Left cardiac atrium (tissue), 4 donors: ENCODE data around the gene TM7SF3. TPM values are rescaled to one million over a fixed set of nuclear protein-coding genes. Genes with fewer than 3 reads are reported as not detected.
A peak's percentile ranks its signal among the peaks of the same experiment; 100 is the strongest.

Experiments
- ATAC-seq, 2 donors: fragments of 200-7000 bp; cut with Tn5 transposase; one replicate each; pipeline ENCODE4 v1.9.1; 2020; ENCODE audit warnings: mild to moderate bottlenecking in 2 of 2, moderate library complexity in 2 of 2
- DNase-seq: peaks from one replicate; pipeline ENCODE4 v3.0.0-alpha.2; 2020
- intact Hi-C, 2 donors: fragments of 100-400 bp; cut with DNase I; formaldehyde crosslinking; loops; one replicate each; pipeline versions ENCODE4 v1.14.1 to v1.15.1; 2022 to 2023
- total RNA-seq, 2 donors: library from RNA; stranded (reverse); fragmentation: NEBNext Ultra II Directional; extraction: Animal tissue kit (Norgen Biotek cat#: 25700); gene quantifications; one replicate each; pipeline ENCODE4 v1.2.1, GENCODE V29; 2021
- donor health status: DM: no; HTN: yes; CAD: no.
- donor health status: DM: no; HTN: yes; CAD: no; lungs with severe emphysema.
- donor health status: DM: yes; HTN: yes; CAD: no.
- donor health status: Dilated cardiomyopathy.

The TM7SF3 gene
- total RNA-seq, 2 donors from 2014 or later, result 20.4 to 31.2 TPM

DNA sequence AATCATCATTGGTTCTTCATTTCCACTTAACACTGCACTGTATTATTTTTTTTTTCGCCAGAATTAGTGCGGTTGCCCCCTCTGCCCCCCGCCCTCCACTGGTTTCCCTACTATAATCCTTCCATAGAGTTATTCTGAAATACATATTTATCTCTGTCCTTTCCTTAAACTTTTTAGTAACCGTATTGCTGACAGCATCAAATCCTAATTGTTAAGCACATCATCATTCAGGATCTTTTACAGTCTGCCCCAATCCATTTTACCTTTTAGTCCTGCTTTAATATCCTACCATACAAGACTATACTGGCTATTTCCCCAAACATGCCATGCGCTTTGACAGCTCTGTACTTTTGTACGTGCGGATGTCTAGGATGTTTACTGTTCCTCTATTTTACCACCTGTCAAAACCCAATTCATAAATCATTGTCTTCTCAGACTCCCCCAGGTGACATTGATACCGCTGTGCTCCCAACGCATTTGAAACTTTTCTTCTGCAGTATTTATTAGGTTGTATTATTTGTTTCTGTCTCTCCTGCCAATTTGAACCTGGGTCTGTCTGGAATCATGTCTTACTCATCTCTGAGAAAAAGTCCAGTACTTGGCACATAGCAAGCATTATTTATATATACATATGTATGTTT lies 74.9 kb downstream of the TM7SF3 start:
- DNase-seq (no peak), ATAC-seq (no peak)
- intact Hi-C loops, result no loop called here

DNA sequence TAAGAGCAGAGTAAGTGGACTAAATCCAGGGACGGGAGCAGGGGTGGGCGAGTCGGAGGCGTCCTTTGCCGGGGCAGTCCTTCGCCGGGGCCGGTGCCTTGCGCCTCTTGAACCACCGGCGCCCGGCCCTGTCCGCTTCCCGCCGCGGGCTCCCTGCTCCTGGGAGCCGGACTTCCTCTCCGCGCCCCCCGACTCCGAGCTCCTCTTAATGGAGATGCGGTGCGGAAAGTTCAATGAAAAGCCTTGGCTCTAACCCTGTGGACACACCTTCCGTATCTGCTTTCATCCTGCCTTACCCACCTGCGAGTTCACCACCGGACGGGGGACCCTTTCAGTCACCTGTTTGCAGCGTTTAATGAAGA lies 75.5 kb downstream of the TM7SF3 start:
- peak; percentile 20 to 36 for ATAC-seq
- intact Hi-C loops, result no loop called here

DNA sequence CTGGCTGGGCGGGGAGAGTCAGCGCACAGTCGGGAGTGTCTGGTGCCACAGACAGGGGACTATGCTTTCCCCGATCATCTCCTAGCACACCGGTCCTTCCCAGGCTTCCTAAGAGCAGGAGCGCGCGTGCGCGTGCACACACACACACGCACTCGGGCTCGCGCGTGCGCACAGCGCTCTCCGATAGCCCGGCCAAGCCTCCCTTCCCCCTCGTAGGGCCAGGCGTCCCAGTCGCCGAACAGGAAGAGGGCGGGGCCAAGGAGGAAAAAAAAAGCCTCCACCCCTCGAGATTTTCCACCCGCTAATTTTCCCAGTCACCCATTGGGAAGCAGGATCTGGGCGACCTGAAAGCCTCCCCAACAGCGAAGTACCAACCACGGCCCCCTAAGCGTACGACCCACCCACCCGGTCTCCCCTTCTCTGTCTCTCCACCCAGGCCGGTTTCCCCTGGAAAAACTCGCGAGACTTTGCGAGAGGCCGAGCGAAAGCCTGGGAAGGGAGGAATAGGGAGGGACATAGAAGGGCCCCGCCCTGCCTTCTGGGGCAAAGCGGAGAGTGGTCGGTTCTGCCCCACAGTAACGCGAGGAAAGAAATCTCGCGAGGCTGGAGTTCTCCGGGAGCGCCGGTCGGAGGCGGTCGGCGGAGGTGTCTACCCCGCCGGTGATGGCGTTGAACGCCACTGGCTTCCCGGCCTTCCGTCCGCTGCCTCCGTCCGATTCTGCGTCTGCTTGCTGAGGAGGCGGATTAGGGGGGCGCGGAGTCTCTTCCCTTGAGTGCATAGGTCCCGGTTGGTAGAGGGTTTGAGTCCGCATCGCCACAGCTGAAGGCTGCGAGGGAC lies 76.1 kb downstream of the TM7SF3 start, which contains the start of the genes FGFR1OP2 and INTS13:
TSS of gene FGFR1OP2 (plus strand) at position 608 of the 838 bp plus-strand sequence. CDS start 15,689 bp downstream, outside the sequence.
TSS of gene INTS13 (minus strand) at position 119 of the 838 bp plus-strand sequence. CDS start 1,178 bp downstream, outside the sequence.
- ATAC-seq (peak; percentile 97 to 98), DNase-seq (peak; percentile 99)
- intact Hi-C loops, result no loop called here

More for the DNA sequence above, 75.5 kb downstream of the TM7SF3 start:
- peak; percentile 56 for DNase-seq

DNA sequence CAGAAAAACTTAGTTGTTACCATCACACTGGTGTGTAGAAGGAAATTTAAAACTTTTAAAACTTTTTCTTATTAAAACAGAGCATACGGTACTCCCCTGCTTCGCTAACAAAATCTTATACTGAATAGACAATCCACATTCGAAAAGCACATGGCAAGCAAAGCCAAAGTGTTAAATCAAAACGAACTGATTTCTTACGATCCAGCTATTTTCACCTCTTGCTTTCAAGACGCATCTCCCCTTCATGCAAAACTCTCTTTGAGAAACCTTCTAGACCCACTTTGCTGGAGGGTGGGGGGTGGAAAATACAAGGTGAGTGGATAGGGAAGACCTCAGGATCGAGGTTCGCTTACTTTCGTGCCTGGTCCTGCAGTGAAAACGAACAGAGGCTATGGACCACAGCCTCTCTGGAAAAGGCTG lies 76.7 kb downstream of the TM7SF3 start:
- intact Hi-C loops, result no loop called here
- DNase-seq (no peak), ATAC-seq (no peak)

DNA sequence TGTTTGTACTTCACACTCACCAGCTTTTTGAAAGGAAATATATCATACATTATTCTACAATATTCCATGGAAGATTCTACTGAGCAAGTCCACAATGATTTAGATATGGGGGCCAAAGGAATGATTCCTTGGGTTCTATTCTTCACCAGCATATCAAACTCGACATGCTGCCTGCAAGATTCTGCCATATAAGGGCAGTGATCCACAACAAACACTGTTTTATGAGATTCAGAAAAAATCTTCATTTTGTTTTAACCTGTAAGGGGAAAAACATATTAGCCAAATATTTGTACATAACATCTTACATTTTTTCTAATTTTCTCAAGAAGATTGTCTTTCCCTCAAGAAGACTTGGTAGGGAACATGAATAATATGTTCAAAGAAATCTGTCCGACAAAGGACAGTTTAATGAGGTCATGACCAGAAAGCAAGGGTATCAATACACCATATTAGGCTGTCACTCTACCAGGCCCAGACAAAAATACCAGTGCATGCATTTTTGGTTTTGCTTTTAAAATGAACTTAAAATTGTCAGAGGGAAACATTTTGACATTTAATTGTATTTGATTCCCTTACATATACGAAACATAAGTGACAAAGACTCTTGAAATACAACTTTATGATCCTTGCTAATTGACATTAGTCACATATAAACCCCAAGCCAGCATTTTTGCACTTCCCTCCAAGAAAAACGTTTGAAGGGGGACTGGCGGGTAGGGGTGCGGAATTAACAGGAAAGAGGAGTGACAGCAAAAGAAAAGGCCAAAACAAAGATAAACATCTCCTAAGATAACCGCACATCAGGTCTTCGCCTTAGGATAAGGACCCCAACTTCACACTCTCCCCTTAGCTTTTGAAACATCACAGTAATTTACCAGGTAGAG lies 77.4 kb downstream of the TM7SF3 start:
- no peak for DNase-seq
- ATAC-seq, result no peak
- intact Hi-C loops, result no loop called here

DNA sequence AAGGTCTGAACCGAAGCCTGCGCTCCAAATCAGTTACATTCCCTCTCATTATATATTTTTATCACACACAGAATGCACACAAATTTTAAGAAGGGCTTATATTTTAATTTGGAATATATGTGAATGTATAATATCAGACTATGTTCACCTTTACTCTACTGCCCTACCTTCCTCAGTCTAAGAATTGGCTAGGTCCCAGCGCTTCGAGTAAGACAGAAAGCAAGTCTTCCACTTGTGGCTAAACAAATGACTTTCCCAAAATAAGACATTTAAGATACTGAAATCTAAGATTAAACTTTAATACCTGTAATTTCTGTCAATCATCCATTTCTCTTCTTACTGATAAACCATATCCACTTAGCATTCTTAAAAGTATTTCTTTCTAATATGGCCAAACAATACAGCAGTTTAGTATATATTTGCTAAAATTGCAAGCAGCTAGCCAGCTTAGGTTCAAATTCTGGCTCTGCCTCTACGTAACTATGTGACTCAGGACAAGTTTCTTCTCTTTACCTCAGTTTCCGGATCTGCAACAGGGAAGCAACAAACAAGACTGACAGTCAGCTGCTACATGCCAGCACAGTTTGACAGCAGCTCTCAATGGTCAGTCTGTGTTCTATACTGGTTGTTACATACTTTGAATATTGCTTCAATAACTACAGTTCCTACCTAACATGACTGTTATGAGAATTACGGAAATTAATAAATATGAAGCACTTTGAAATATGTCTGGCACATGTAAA lies 78.4 kb downstream of the TM7SF3 start:
- intact Hi-C loops, result no loop called here

DNA sequence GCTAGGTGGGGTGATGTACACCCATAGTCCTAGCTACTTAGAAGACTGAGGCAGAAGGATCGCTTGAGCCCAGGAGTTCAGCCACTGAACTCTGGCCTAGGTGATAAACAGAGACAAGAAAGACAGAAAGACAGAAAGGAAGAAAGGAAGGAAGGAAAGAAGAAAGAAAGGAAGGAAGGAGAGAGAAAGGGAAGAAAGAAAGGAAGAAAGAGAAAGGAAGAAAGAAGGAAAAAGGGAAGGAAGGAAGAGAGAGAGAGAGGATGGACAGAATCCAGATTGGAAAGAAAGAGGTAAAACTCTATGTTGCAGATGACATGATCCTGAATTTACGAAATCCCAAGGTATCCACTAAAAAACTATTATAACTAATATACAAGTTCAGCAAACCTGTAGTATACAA lies 84.6 kb downstream of the TM7SF3 start:
- no peak for DNase-seq
- ATAC-seq, result no peak
- intact Hi-C loops, result no loop called here

More for the DNA sequence above, 78.4 kb downstream of the TM7SF3 start:
- ATAC-seq (no peak), DNase-seq (no peak)

DNA sequence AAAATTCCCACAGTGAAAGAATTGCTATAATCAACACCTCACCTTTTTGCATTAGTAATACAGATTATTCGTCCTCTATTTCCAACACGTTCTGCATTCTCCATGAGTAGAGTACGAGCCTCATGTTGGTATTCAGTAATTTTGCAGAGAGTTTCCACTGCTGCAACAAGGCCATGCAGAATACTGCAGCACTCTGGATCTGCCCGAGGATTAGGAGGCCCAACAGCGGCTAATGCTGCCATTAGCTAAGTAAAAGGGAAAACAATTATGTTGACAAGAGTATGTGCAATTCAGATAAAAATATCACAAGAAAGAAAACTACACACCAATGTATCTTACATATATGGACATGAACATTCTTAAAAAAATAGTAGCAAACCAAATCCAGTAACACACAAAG lies 85.5 kb downstream of the TM7SF3 start:
- ATAC-seq (no peak), DNase-seq (no peak)
- intact Hi-C loops, result no loop called here

Other genes with a start within 250 kb of the TM7SF3 start
- gene ITPR2, start 181.2 kb downstream of the TM7SF3 start, total RNA-seq, result 10 to 100 TPM; 25.4 to 26.7 TPM
- gene INTS13, start 76.4 kb downstream of the TM7SF3 start, total RNA-seq, result 10 to 100 TPM; 14.6 to 18.6 TPM
- gene FGFR1OP2, start 75.9 kb downstream of the TM7SF3 start, total RNA-seq, result 10 to 100 TPM; 36.3 to 41.1 TPM
- gene MED21, start 8.2 kb upstream of the TM7SF3 start, total RNA-seq, result 10 to 100 TPM; 57.8 to 64.7 TPM
- not detected for gene C12orf71, start 68.2 kb upstream of the TM7SF3 start, total RNA-seq
- 100 to 1,000 TPM in 1 of 2 donors, 10 to 100 TPM in 1; 70.6 to 135 TPM for gene STK38L, start 229.9 kb upstream of the TM7SF3 start, total RNA-seq